Measurements from ENCODE around the gene RPTOR. TPM values are rescaled to one million over a fixed set of nuclear protein-coding genes. Genes with fewer than 3 reads are reported as not detected.

The RPTOR gene
- total RNA-seq, 1 donor from 2014 or later = 19.0 TPM

- DNase-seq = no peak
- intact Hi-C loops (cut with DNase I) = loop anchor here (5.0 to 10.0 kb wide), 3 partner anchors 112 to 552 kb away; no protein-coding TSS in a partner anchor
- ATAC-seq (ENCODE audit: poor library complexity) = no peak
Observed at GRCh38 chr17:80979547-80980378, 435.1 kb downstream of the RPTOR start.

- intact Hi-C loops (cut with DNase I) = loop anchor here (5.0 to 10.0 kb wide), 3 partner anchors 113 to 553 kb away; no protein-coding TSS in a partner anchor
- DNase-seq (no peak), ATAC-seq (ENCODE audit: poor library complexity) (no peak)
Observed at GRCh38 chr17:80980397-80981061, 435.9 kb downstream of the RPTOR start.

GRCh38 chr17:80981062-80981902 is 436.6 kb downstream of the RPTOR start:
- no peak for DNase-seq
- intact Hi-C loops (cut with DNase I) = loop anchor here (5.0 to 10.0 kb wide), 3 partner anchors 114 to 554 kb away; no protein-coding TSS in a partner anchor
- ATAC-seq (ENCODE audit: poor library complexity) = peak; percentile 70

GRCh38 chr17:80981929-80982425 is 437.3 kb downstream of the RPTOR start:
- no peak for DNase-seq
- intact Hi-C loops (cut with DNase I) = loop anchor here (5.0 to 10.0 kb wide), 3 partner anchors 115 to 555 kb away; no protein-coding TSS in a partner anchor

DNA sequence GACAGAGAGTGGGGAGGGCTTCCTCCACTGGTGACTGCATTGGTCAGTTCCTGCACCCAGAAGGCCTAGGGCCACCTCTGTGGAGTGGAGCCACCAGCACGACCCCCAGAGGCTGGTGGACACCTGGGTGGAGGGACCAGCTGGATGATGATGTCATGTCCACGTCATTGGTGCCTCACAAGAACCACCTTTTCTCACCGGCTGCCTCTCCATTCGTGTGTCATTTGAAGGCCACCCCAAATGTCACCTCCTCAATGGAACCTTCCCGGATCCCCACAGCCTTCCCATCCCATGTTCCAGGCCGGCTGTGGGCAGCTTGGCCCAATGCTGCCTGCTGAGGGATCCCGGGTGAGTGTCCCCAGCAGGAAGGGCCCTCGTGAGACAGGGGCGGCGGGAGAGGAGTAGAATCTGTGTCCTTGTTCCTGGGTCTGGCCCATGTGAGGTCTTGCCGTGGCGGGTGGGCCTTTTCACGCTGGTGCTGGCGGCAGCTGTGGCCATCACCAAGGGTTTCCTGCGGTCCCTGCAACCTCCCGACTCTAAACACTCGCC is 437.9 kb downstream of the RPTOR start:
- intact Hi-C loops (cut with DNase I) = loop anchor here (5.0 to 10.0 kb wide), 3 partner anchors 115 to 555 kb away; no protein-coding TSS in a partner anchor
- ATAC-seq (ENCODE audit: poor library complexity) = no peak
- no peak for DNase-seq

More at GRCh38 chr17:80981929-80982425, 437.3 kb downstream of the RPTOR start:
- no peak for ATAC-seq (ENCODE audit: poor library complexity)

- intact Hi-C loops (cut with DNase I) = loop anchor here (5.0 to 10.0 kb wide), 3 partner anchors 116 to 556 kb away; no protein-coding TSS in a partner anchor
- no peak for ATAC-seq (ENCODE audit: poor library complexity)
- DNase-seq = no peak
Observed at GRCh38 chr17:80983545-80983944, 438.9 kb downstream of the RPTOR start.

DNA sequence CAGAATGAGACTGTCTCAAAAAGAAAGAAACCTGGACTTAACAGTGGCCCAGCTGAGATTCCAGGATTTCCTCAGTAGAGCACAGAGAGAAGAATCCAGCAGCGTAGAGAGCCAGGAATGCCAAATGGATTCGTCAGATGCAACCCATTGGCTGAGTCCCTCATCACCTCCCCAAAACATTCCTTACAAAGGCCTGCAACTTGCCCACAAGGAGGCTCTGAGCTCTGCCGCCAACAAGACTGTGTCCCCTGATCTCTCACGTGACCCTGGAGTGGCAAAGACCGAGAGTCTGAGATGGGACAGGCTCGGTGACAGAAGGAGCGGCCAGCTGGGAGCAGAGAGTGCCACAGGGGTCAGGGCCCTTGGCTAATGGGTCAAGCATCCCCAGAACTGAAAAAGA is 440.1 kb downstream of the RPTOR start:
- ATAC-seq (ENCODE audit: poor library complexity) (no peak), DNase-seq (no peak)
- intact Hi-C loops (cut with DNase I) = loop anchor here (5.0 to 10.0 kb wide), 3 partner anchors 117 to 557 kb away; no protein-coding TSS in a partner anchor

- DNase-seq (peak; percentile 27), ATAC-seq (ENCODE audit: poor library complexity) (no peak)
- intact Hi-C loops (cut with DNase I) = loop anchor here (10.0 kb wide), 1 partner anchor 259 kb away; no protein-coding TSS in a partner anchor
Observed at GRCh38 chr17:80986046-80986445, 441.4 kb downstream of the RPTOR start.

GRCh38 chr17:80986816-80987475 is 442.3 kb downstream of the RPTOR start:
- ATAC-seq (ENCODE audit: poor library complexity) = peak; percentile 21
- intact Hi-C loops (cut with DNase I) = loop anchor here (10.0 kb wide), 1 partner anchor 258 kb away; no protein-coding TSS in a partner anchor
- peak; percentile 69 for DNase-seq

DNA sequence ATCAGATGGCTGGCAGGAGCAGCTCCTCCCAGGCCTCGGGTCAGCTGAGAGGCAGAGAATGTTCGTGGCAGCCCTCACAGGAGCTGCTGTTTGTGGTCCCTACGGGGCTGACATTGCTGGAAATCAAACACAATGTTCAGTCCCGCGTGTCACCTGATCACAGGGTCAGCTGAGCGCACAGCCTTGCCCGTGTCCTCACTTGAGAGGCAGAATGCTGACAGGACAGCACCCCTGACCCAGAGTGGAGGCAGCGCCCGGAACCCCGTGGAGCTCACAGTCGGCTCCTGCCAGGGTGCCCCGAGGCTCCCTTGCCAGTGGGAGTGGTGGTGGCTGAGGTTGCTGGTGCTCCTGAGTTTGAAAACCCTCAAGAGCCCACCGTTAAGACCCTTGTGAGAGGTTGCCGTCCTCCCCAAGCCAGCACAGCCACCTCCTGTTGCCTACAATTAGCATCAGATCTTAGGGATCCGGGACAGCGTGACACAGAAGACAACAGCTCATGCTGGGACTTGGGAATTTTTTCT is 443.4 kb downstream of the RPTOR start:
- peak; percentile 19 for ATAC-seq (ENCODE audit: poor library complexity)
- intact Hi-C loops (cut with DNase I) = loop anchor here (10.0 kb wide), 1 partner anchor 257 kb away; no protein-coding TSS in a partner anchor
- peak; percentile 42 for DNase-seq

DNA sequence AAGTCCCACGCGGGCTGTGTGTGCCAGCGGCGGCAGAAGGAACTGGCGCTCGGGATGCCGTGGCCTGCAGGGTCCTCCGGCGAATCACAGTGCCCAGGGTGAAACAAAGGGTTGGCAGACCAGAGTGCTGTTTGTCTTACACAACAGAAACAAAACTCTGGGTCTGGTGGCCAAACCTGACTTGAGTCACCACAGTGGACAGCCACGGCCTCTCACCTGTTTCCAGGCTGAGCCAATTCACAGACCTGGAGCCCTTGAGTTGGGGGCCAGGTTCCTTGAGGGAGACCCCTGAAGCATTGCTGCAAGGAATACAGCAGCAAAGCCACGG is 444.9 kb downstream of the RPTOR start:
- ATAC-seq (ENCODE audit: poor library complexity) = no peak
- no peak for DNase-seq
- intact Hi-C loops (cut with DNase I) = loop anchor here (10.0 kb wide), 1 partner anchor 255 kb away; no protein-coding TSS in a partner anchor

GRCh38 chr17:80990921-80991644 is 446.4 kb downstream of the RPTOR start:
- ATAC-seq (ENCODE audit: poor library complexity) (no peak), DNase-seq (no peak)
- intact Hi-C loops (cut with DNase I) = no loop called here

- peak; percentile 88 for DNase-seq
- ATAC-seq (ENCODE audit: poor library complexity) = peak; percentile 78
- intact Hi-C loops (cut with DNase I) = no loop called here
Observed at GRCh38 chr17:80991645-80992076, 447.0 kb downstream of the RPTOR start, which contains the start of gene CHMP6. TSS of gene CHMP6 (plus strand) at chr17:80991841. CDS start at chr17:80991919, 78 bp downstream.

DNA sequence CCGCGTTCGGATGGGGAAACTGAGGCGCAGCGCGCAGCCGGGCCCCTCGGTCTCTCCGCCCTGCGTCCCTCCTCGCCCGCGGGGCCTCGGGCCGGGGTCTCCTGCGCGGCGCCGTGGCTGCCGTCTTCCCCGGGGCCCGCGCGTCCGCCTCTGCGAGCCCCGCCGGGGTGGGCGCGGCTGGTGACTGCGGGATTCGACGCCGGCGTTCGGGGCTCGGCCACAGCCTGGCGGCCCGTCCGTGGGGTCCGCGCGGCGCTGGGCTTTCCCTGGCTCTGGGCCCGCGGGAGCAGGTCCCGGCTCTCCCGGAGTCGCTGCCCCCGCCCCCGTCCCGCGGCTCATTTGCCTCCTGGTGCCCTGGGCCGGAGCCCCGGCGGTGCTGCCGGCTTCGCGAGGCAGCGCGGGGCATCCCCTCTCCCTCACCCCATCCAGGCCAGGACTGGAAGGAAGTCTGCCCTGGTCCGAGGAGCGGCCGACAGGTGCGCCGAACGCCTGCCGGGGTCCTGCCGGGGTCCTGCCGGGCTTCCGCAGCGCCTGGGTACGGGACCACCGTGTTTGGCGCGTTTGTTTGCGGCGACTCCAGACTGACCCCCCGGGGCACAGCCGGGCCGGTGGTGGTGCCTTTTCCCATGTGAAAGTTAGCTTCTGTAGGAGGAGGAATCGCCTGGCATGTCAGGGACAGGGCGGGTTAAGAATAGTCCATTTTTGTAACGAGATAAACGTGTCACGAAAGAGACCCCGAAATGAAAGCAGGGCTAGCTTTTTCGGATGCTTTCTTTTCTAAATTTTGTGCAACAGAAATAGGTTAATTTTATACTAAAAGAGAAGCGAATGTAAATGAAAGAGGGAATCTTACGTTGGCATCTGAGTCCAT is 447.7 kb downstream of the RPTOR start:
- no peak for ATAC-seq (ENCODE audit: poor library complexity)

DNA sequence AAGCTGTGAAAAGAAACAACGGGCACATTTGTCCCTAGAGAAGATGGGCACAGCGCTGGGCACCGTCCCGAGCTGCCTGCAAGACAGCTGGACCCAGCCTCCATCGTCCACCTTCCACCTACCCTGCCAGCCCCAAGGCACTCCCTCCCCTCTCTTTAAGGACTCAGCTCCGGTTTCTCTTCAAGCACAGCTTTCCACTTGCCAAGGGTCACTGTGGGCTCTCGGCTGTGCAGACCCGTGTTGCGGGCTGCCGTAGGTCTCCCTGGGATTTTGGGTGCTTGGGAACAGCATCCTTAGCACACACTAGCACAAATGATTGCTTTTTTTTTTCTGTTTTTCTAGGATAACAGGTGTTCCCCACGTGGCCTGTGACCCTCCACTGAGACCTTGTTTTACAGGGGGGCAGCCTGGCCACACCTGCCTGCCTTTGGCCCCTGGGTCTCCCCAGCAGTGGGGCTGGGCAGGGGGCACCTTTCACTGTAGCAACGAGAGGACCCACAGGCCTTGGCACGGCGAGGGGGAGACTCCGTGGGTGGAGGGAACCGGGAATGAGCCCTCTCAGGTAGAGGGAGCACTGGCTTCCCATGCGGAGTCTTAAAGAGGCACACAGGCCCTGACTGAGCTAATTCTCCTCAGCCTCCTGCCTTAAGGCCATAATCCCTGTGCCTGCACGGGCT is 448.4 kb downstream of the RPTOR start:
- intact Hi-C loops (cut with DNase I) = no loop called here
- ATAC-seq (ENCODE audit: poor library complexity) (no peak), DNase-seq (no peak)

More for the DNA sequence above, 447.7 kb downstream of the RPTOR start:
- intact Hi-C loops (cut with DNase I) = no loop called here
- no peak for DNase-seq

Measured in Right ventricle myocardium superior (tissue), 1 donor.